GM12801 (cell line): ENCODE data around the gene IL12RB1.

Source experiments
- CTCF ChIP-seq: IDR thresholded peaks from one replicate; pipeline ENCODE4 v1.5.1; 2011; ENCODE audit warnings: control low read depth; ENCODE audit not compliant: insufficient read length; ENCODE audit errors: extremely low read depth

Gene IL12RB1

GRCh38 chr19:18118420-18119012 lies 31.8 kb upstream of the IL12RB1 start:
- no peak for TF ChIP-seq CTCF

GRCh38 chr19:18117692-18118378 lies 31.1 kb upstream of the IL12RB1 start:
- no peak for TF ChIP-seq CTCF

- TF ChIP-seq CTCF = no peak
These were observed 30.6 kb upstream of the IL12RB1 start for GRCh38 chr19:18117364-18117691.

GRCh38 chr19:18114483-18114882 lies 27.7 kb upstream of the IL12RB1 start:
- no peak for TF ChIP-seq CTCF

GRCh38 chr19:18113827-18114226 lies 27.1 kb upstream of the IL12RB1 start:
- no peak for TF ChIP-seq CTCF

GRCh38 chr19:18112989-18113478 lies 26.3 kb upstream of the IL12RB1 start:
- no peak for TF ChIP-seq CTCF

GRCh38 chr19:18110609-18111232 lies 24.0 kb upstream of the IL12RB1 start:
- no peak for TF ChIP-seq CTCF
